Measurements from ENCODE around the gene CHRM1.

Gene CHRM1

GRCh38 chr11:62896049-62896448, 25.1 kb downstream of the CHRM1 start:
- H3K9ac ChIP-seq: no peak overlapping the region
- H3K36me3 ChIP-seq (ENCODE audit: control insufficient read depth, insufficient read depth, low read length): no peaks in the 10 kb centered on the region
- no peak overlapping the region for H3K27ac ChIP-seq
- no peaks in the 10 kb centered on the region for H3K79me2 ChIP-seq
- H3K27me3 ChIP-seq (ENCODE audit: control insufficient read depth, insufficient read depth, low read length): no peaks in the 10 kb centered on the region
- no peak overlapping the region for H3K4me3 ChIP-seq (ENCODE audit: low read depth, low read length)
- TF ChIP-seq CTCF (IDR thresholded peaks at IDR 0.05): no peak
- H3K4me2 ChIP-seq (ENCODE audit: low read length): no peak overlapping the region
- no peaks in the 10 kb centered on the region for H3K9me3 ChIP-seq (ENCODE audit: control insufficient read depth, low read length)
- H2AFZ ChIP-seq: no peak overlapping the region
- H3K4me1 ChIP-seq: no peaks in the 10 kb centered on the region

GRCh38 chr11:62895501-62895900, 25.7 kb downstream of the CHRM1 start:
- Histone ChIP-seq H2AFZ (no peak overlapping the region), H3K4me1 (no peaks in the 10 kb centered on the region), H3K9ac (no peak overlapping the region), H3K27me3 (ENCODE audit: control insufficient read depth, insufficient read depth, low read length) (no peaks in the 10 kb centered on the region), H3K36me3 (ENCODE audit: control insufficient read depth, insufficient read depth, low read length) (no peaks in the 10 kb centered on the region), H3K79me2 (no peaks in the 10 kb centered on the region), H3K4me2 (ENCODE audit: low read length) (no peak overlapping the region), H3K27ac (no peak overlapping the region), H3K4me3 (ENCODE audit: low read depth, low read length) (no peak overlapping the region), H3K9me3 (ENCODE audit: control insufficient read depth, low read length) (no peaks in the 10 kb centered on the region)
- no peak for TF ChIP-seq CTCF (IDR thresholded peaks at IDR 0.05)

GRCh38 chr11:62892077-62892922, 28.9 kb downstream of the CHRM1 start:
- no peaks in the 10 kb centered on the region for H3K79me2 ChIP-seq
- H2AFZ ChIP-seq: no peak overlapping the region
- H3K4me3 ChIP-seq (ENCODE audit: low read depth, low read length): no peak overlapping the region
- H3K9ac ChIP-seq: no peak overlapping the region
- H3K36me3 ChIP-seq (ENCODE audit: control insufficient read depth, insufficient read depth, low read length): no peaks in the 10 kb centered on the region
- no peak overlapping the region for H3K27ac ChIP-seq
- no peaks in the 10 kb centered on the region for H3K27me3 ChIP-seq (ENCODE audit: control insufficient read depth, insufficient read depth, low read length)
- no peak for TF ChIP-seq CTCF (IDR thresholded peaks at IDR 0.05)
- H3K4me2 ChIP-seq (ENCODE audit: low read length): no peak overlapping the region
- no peaks in the 10 kb centered on the region for H3K9me3 ChIP-seq (ENCODE audit: control insufficient read depth, low read length)
- no peaks in the 10 kb centered on the region for H3K4me1 ChIP-seq

- Histone ChIP-seq H3K79me2 (no peaks in the 10 kb centered on the region), H3K27ac (peak overlapping the region; percentile 11), H3K9ac (no peak overlapping the region), H3K36me3 (ENCODE audit: control insufficient read depth, insufficient read depth, low read length) (no peaks in the 10 kb centered on the region), H3K9me3 (ENCODE audit: control insufficient read depth, low read length) (no peaks in the 10 kb centered on the region), H3K4me2 (ENCODE audit: low read length) (no peak overlapping the region), H3K4me3 (ENCODE audit: low read depth, low read length) (no peak overlapping the region), H3K4me1 (no peaks in the 10 kb centered on the region), H2AFZ (no peak overlapping the region), H3K27me3 (ENCODE audit: control insufficient read depth, insufficient read depth, low read length) (no peaks in the 10 kb centered on the region)
- no peak for TF ChIP-seq CTCF (IDR thresholded peaks at IDR 0.05)
These were observed 31.4 kb downstream of the CHRM1 start for GRCh38 chr11:62889484-62890437.
